Spleen (tissue), 11 donors: ENCODE measurements around the gene FSTL5. TPM values are rescaled to one million over a fixed set of nuclear protein-coding genes. Genes with fewer than 3 reads are reported as not detected.

Experiments used
- DNase-seq: peaks from one replicate; pipeline ENCODE4 v3.0.0-alpha.2; 2020
- H3K27ac ChIP-seq, 8 donors: fragments of 200-600 bp; sonication (generic) in 7 of 8; 1 replicate in 4 of 8; 2 replicates in 4 of 8; pipeline versions ENCODE4 v1.5.0 to v1.8.0; 2016 to 2021; ENCODE audit warnings: inconsistent platforms in 4 of 8, mild to moderate bottlenecking in 4 of 8, moderate library complexity in 1 of 8
- H3K27me3 ChIP-seq, 7 donors: fragments of 200-600 bp; sonication (generic) in 6 of 7; replicated peaks in 1 of 7; 1 replicate in 4 of 7; 2 replicates in 3 of 7; pipeline versions ENCODE4 v1.5.0 to v1.8.0; 2016 to 2021; ENCODE audit warnings: inconsistent platforms in 3 of 7, mild to moderate bottlenecking in 1 of 7
- H3K36me3 ChIP-seq, 6 donors: fragments of 200-600 bp; sonication (generic) in 5 of 6; 1 replicate in 4 of 6; 2 replicates in 2 of 6; pipeline versions ENCODE4 v1.5.0 to v1.8.0; 2016 to 2021; ENCODE audit warnings: inconsistent platforms in 2 of 6
- H3K4me1 ChIP-seq, 6 donors: fragments of 200-600 bp; sonication (generic) in 5 of 6; 1 replicate in 3 of 6; 2 replicates in 3 of 6; pipeline versions ENCODE4 v1.5.0 to v1.8.0; 2016 to 2021; ENCODE audit warnings: inconsistent platforms in 3 of 6
- H3K4me3 ChIP-seq, 8 donors: fragments of 200-600 bp; sonication (generic) in 7 of 8; 1 replicate in 4 of 8; 2 replicates in 4 of 8; pipeline versions ENCODE4 v1.5.0 to v1.8.0; 2016 to 2021; ENCODE audit warnings: inconsistent platforms in 4 of 8, mild to moderate bottlenecking in 4 of 8, moderate library complexity in 2 of 8
- H3K9me3 ChIP-seq, 8 donors: fragments of 200-600 bp; sonication (generic) in 7 of 8; 1 replicate in 4 of 8; 2 replicates in 4 of 8; pipeline versions ENCODE4 v1.5.0 to v1.8.0; 2016 to 2021; ENCODE audit warnings: inconsistent platforms in 4 of 8
- CTCF ChIP-seq, 11 experiments: fragments of 200-600 bp in 7 of 11; fragments of 450-650 bp in 4 of 11; sonication (generic) in 4 of 11; IDR thresholded peaks in 8 of 11; conservative IDR thresholded peaks in 3 of 11; 1 replicate in 7 of 11; 2 replicates in 4 of 11; pipeline versions ENCODE4 v1.4.0 to v1.8.0; 2016 to 2021; ENCODE audit warnings: antibody characterized with exemption in 11 of 11, inconsistent platforms in 4 of 11, mild to moderate bottlenecking in 1 of 11
- POLR2A ChIP-seq, 3 donors: fragments of 450-650 bp; IDR thresholded peaks; one replicate each; pipeline ENCODE4 v1.5.1; 2017; ENCODE audit warnings: antibody characterized with exemption in 3 of 3, mild to moderate bottlenecking in 1 of 3
- POLR2AphosphoS5 ChIP-seq, 3 donors: sonication (generic); formaldehyde crosslinking; IDR thresholded peaks; one replicate each; pipeline ENCODE4 v1.5.1; 2017; ENCODE audit warnings: antibody characterized with exemption in 3 of 3
- WGBS, 5 donors: extraction: QIAGEN DNeasy Blood & Tissue Kit in 3 of 5; methylation state at CpG; one replicate each; pipeline versions ENCODE4 v1.1.5 to v1.1.7; 2013 to 2018; 5-methylcytosine and 5-hydroxymethylcytosine counted together
- intact Hi-C: fragments of 100-400 bp; cut with DNase I; formaldehyde crosslinking; loops from one replicate; pipeline ENCODE4 v1.15.0; 2023; ENCODE audit warnings: low total_unique reads
- polyA plus RNA-seq, 3 donors: library from polyadenylated mRNA; stranded (reverse); fragments of 200-250 nt; gene quantifications; one replicate each; pipeline ENCODE4 v1.2.1, GENCODE V29; 2013
- total RNA-seq, 7 donors: library from RNA; depleted of rRNA in 3 of 7; stranded (reverse); fragments of >200 nt in 3 of 7; fragmentation: NEBNext Ultra II Directional in 4 of 7; extraction: Animal tissue kit (Norgen Biotek cat#: 25700) in 4 of 7; gene quantifications; one replicate each; pipeline versions ENCODE4 v1.1.0 to v1.2.1, GENCODE V29; 2016 to 2021
- donor health status: healthy with polysubstance abuse.
- donor health status: DM: no; HTN: no; CAD: no; lungs with moderate emphysema.
- donor health status: DM: no; HTN: no; CAD: no.
- donor health status: Bipolar disorder and iron deficiency.
- donor health status: healthy.
- donor health status: DM: no; HTN: no; CAD: no.
- donor health status: DM: yes; HTN: yes; CAD: no.

FSTL5 gene
- total and polyA plus RNA-seq, 10 donors, result 0.02 TPM; not detected in 9

- Histone ChIP-seq H3K27ac (no peak overlapping the region), H3K36me3 (no peaks in the 10 kb centered on the region), H3K4me3 (no peak overlapping the region), H3K27me3 (no peaks in the 10 kb centered on the region), H3K4me1 (no peaks in the 10 kb centered on the region), H3K9me3 (peaks cover 0 to 44% (median 24%) of the 10 kb centered on the region in 8 donors)
- TF ChIP-seq POLR2AphosphoS5 (IDR thresholded peaks at IDR 0.05) (no peak), CTCF (IDR thresholded peaks at IDR 0.05 in 8 of 11, conservative IDR thresholded peaks at IDR 0.05 in 3 of 11) (no peak)
- no peak for DNase-seq
- 93 to 100% (median 93%) methylated on average over 1 of the region's 1 CpG for WGBS, 5 donors
- intact Hi-C loops, result no loop called here
Observed at GRCh38 chr4:161822174-161822573, 341.6 kb downstream of the FSTL5 start.

- H3K27me3 ChIP-seq, result no peaks in the 10 kb centered on the region
- no peaks in the 10 kb centered on the region for H3K36me3 ChIP-seq
- intact Hi-C loops, result no loop called here
- no peak for TF ChIP-seq POLR2AphosphoS5 (IDR thresholded peaks at IDR 0.05)
- TF ChIP-seq CTCF (IDR thresholded peaks at IDR 0.05 in 8 of 11, conservative IDR thresholded peaks at IDR 0.05 in 3 of 11), result no peak
- TF ChIP-seq POLR2A (IDR thresholded peaks at IDR 0.05), result no peak
- H3K4me3 ChIP-seq, result no peak overlapping the region
- DNase-seq, result peak; percentile 31
- H3K27ac ChIP-seq, result no peak overlapping the region
- peaks cover 0 to 21% (median 12%) of the 10 kb centered on the region in 8 donors for H3K9me3 ChIP-seq
- H3K4me1 ChIP-seq, result no peaks in the 10 kb centered on the region
- 60 to 79% (median 69%) methylated on average over 8 to 11 of the region's 11 CpGs for WGBS, 5 donors
Observed at GRCh38 chr4:161817914-161818313, 345.9 kb downstream of the FSTL5 start.

GRCh38 chr4:161816958-161817357, 346.8 kb downstream of the FSTL5 start:
- Histone ChIP-seq H3K36me3 (no peaks in the 10 kb centered on the region), H3K4me3 (no peak overlapping the region), H3K27ac (no peak overlapping the region), H3K4me1 (no peaks in the 10 kb centered on the region), H3K9me3 (peaks cover 0 to 12% (median 2%) of the 10 kb centered on the region in 8 donors), H3K27me3 (no peaks in the 10 kb centered on the region)
- intact Hi-C loops, result no loop called here
- DNase-seq, result no peak
- WGBS, 5 donors, result 93 to 100% (median 94%) methylated on average over 1 of the region's 1 CpG
- TF ChIP-seq POLR2A (IDR thresholded peaks at IDR 0.05) (no peak), POLR2AphosphoS5 (IDR thresholded peaks at IDR 0.05) (no peak), CTCF (IDR thresholded peaks at IDR 0.05 in 8 of 11, conservative IDR thresholded peaks at IDR 0.05 in 3 of 11) (no peak)

GRCh38 chr4:161815841-161816240, 348.0 kb downstream of the FSTL5 start:
- Histone ChIP-seq H3K9me3 (peaks cover 0 to 5% (median 0%) of the 10 kb centered on the region in 8 donors), H3K27ac (no peak overlapping the region), H3K4me3 (no peak overlapping the region), H3K4me1 (no peaks in the 10 kb centered on the region), H3K27me3 (no peaks in the 10 kb centered on the region), H3K36me3 (no peaks in the 10 kb centered on the region)
- 55 to 81% (median 63%) methylated on average over 1 of the region's 1 CpG for WGBS, 5 donors
- intact Hi-C loops, result no loop called here
- DNase-seq, result no peak
- TF ChIP-seq POLR2AphosphoS5 (IDR thresholded peaks at IDR 0.05) (no peak), POLR2A (IDR thresholded peaks at IDR 0.05) (no peak), CTCF (IDR thresholded peaks at IDR 0.05 in 8 of 11, conservative IDR thresholded peaks at IDR 0.05 in 3 of 11) (no peak)
